Loucy (cell line): ENCODE data around the gene ACVR2A.

Experiments used
- H2AFZ ChIP-seq: fragments of 200-600 bp; sonication (generic); 2 replicates; pipeline ENCODE4 v1.6.0; 2016; ENCODE audit warnings: antibody characterized with exemption, mild to moderate bottlenecking, low read length, moderate library complexity
- H3F3A ChIP-seq: fragments of 200-600 bp; 2 replicates; pipeline ENCODE4 v1.6.0; 2016; ENCODE audit warnings: antibody characterized with exemption, low read depth, mild to moderate bottlenecking
- H3K27me3 ChIP-seq: fragments of 200-600 bp; sonication (generic); 2 replicates; pipeline ENCODE4 v1.6.1; 2014; ENCODE audit warnings: low read length, mild to moderate bottlenecking; ENCODE audit not compliant: insufficient read depth, poor library complexity, severe bottlenecking
- H3K36me3 ChIP-seq: fragments of 200-600 bp; sonication (generic); 2 replicates; pipeline ENCODE4 v1.6.1; 2016; ENCODE audit warnings: low read length; ENCODE audit not compliant: insufficient read depth
- H3K4me1 ChIP-seq: fragments of 200-600 bp; sonication (generic); 2 replicates; pipeline ENCODE4 v1.5.1; 2014; ENCODE audit warnings: low read length, mild to moderate bottlenecking; ENCODE audit not compliant: insufficient read depth, poor library complexity, severe bottlenecking
- H3K4me2 ChIP-seq: fragments of 200-600 bp; sonication (generic); 2 replicates; pipeline ENCODE4 v1.6.0; 2014; ENCODE audit warnings: antibody characterized with exemption, low read length, low read depth, mild to moderate bottlenecking; ENCODE audit not compliant: poor library complexity, severe bottlenecking
- H3K4me3 ChIP-seq: fragments of 200-600 bp; sonication (generic); 2 replicates; pipeline ENCODE4 v1.5.1; 2014; ENCODE audit warnings: low read length, mild to moderate bottlenecking, mixed read lengths; ENCODE audit not compliant: poor library complexity, severe bottlenecking
- H3K79me2 ChIP-seq: fragments of 200-600 bp; sonication (generic); 2 replicates; pipeline ENCODE4 v1.6.1; 2014; ENCODE audit warnings: low read length; ENCODE audit not compliant: insufficient read depth
- H3K9ac ChIP-seq: fragments of 200-600 bp; sonication (generic); 2 replicates; pipeline ENCODE4 v1.6.0; 2014; ENCODE audit warnings: mild to moderate bottlenecking, low read depth, low read length, moderate library complexity; ENCODE audit not compliant: poor library complexity, severe bottlenecking
- H3K9me2 ChIP-seq: fragments of 200-600 bp; sonication (generic); replicated peaks from 2 replicates; pipeline ENCODE4 v1.6.1; 2016; ENCODE audit warnings: low read depth, low read length, mixed read lengths
- H3K9me3 ChIP-seq: fragments of 200-600 bp; sonication (generic); 2 replicates; pipeline ENCODE4 v1.6.1; 2014; ENCODE audit warnings: mild to moderate bottlenecking, antibody characterized with exemption, low read length, low read depth; ENCODE audit not compliant: insufficient read depth
- H4K20me1 ChIP-seq: fragments of 200-600 bp; sonication (generic); 2 replicates; pipeline ENCODE4 v1.6.0; 2014; ENCODE audit warnings: antibody characterized with exemption, low read length, mild to moderate bottlenecking; ENCODE audit not compliant: insufficient read depth, poor library complexity, severe bottlenecking
- EZH2phosphoT487 ChIP-seq: fragments of 200-600 bp; IDR thresholded peaks from 2 replicates; pipeline ENCODE4 v1.6.1; 2018; ENCODE audit warnings: antibody characterized with exemption, mild to moderate bottlenecking, moderate library complexity, borderline replicate concordance
- TF ChIP-seq, protein P1 (sequence below): fragments of 200-600 bp; sonication (generic); conservative IDR thresholded peaks from 2 replicates; pipeline ENCODE4 v1.5.1; 2014; ENCODE audit warnings: mild to moderate bottlenecking, antibody characterized with exemption, low read length

The ACVR2A gene

DNA sequence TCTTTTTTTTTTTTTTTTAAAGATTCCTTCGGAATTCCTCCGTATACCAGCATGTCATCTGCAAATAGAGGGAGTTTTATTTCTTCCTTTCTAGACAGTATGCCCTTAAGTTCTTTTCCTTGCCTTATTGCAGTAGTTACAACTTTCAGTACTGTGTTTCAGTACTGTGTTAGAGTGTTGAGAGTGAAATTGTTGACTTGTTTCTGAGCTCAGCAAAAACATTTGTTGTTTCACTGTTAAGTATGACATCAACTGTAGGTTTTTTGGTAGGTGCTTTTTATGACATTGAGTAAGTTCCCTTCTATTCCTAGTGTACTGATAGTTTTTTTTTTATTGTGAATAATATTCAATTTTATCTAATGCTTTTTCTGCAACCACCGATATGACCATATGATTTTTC lies 43.9 kb downstream of the ACVR2A start:
- Histone ChIP-seq H3K4me3 (no peak overlapping the region), H3K9me2 (no peaks in the 10 kb centered on the region), H3K36me3 (no peaks in the 10 kb centered on the region), H3F3A (no peaks in the 10 kb centered on the region), H3K4me2 (no peak overlapping the region), H3K9ac (no peak overlapping the region), H3K27me3 (no peaks in the 10 kb centered on the region), H2AFZ (no peak overlapping the region), H3K9me3 (no peaks in the 10 kb centered on the region), H3K79me2 (no peaks in the 10 kb centered on the region), H4K20me1 (no peaks in the 10 kb centered on the region), H3K4me1 (no peaks in the 10 kb centered on the region)
- TF ChIP-seq, protein P1, sequence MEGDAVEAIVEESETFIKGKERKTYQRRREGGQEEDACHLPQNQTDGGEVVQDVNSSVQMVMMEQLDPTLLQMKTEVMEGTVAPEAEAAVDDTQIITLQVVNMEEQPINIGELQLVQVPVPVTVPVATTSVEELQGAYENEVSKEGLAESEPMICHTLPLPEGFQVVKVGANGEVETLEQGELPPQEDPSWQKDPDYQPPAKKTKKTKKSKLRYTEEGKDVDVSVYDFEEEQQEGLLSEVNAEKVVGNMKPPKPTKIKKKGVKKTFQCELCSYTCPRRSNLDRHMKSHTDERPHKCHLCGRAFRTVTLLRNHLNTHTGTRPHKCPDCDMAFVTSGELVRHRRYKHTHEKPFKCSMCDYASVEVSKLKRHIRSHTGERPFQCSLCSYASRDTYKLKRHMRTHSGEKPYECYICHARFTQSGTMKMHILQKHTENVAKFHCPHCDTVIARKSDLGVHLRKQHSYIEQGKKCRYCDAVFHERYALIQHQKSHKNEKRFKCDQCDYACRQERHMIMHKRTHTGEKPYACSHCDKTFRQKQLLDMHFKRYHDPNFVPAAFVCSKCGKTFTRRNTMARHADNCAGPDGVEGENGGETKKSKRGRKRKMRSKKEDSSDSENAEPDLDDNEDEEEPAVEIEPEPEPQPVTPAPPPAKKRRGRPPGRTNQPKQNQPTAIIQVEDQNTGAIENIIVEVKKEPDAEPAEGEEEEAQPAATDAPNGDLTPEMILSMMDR = no peak
- no peak for TF ChIP-seq EZH2phosphoT487

DNA sequence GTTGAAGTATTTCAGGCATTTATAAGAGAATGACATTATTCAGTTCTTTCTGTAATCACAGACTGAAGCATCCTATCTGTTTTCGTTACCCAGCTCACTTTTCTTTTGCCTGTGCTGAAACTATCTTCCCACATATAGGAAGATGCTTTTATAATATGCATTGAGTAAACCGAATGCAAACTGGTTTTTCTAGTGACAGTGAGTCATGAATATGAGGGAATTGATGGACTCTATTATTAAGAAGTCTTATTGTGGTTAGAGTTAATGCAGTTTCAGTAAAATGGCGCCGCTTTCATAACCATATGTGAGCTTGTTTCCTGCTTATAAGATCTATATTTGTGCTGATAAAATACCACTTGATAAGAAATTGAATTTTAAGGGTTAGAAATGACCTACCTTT lies 59.2 kb downstream of the ACVR2A start:
- Histone ChIP-seq H3K9me2 (no peaks in the 10 kb centered on the region), H3F3A (no peaks in the 10 kb centered on the region), H4K20me1 (no peaks in the 10 kb centered on the region), H2AFZ (no peak overlapping the region), H3K4me3 (no peak overlapping the region), H3K36me3 (no peaks in the 10 kb centered on the region), H3K9ac (no peak overlapping the region), H3K4me2 (no peak overlapping the region), H3K4me1 (no peaks in the 10 kb centered on the region), H3K9me3 (no peaks in the 10 kb centered on the region), H3K27me3 (no peaks in the 10 kb centered on the region), H3K79me2 (no peaks in the 10 kb centered on the region)
- TF ChIP-seq, protein P1 = no peak
- no peak for TF ChIP-seq EZH2phosphoT487

DNA sequence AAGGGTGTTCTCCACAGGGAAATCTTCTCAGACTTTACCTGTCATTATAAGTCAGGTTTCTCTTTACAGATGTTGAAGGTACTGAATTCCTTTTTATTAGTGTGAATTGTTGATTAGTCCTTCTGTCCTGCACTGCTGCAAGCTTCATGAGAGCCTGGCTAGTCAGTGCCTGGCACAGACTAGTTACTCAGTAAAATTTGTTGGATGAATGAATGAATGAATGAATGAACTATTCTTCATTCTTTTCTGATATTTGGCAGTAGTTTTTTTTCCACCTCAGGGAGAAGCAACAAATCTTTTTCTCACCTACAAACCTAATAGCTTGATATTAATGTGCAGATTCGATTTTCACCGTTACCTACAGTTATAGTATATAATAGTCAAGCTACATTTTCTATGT lies 64.3 kb downstream of the ACVR2A start:
- Histone ChIP-seq H2AFZ (no peak overlapping the region), H3K4me2 (no peak overlapping the region), H3K9me3 (no peaks in the 10 kb centered on the region), H4K20me1 (no peaks in the 10 kb centered on the region), H3K9me2 (no peaks in the 10 kb centered on the region), H3K4me3 (no peak overlapping the region), H3K27me3 (no peaks in the 10 kb centered on the region), H3K79me2 (no peaks in the 10 kb centered on the region), H3K9ac (no peak overlapping the region), H3F3A (no peaks in the 10 kb centered on the region), H3K4me1 (no peaks in the 10 kb centered on the region), H3K36me3 (no peaks in the 10 kb centered on the region)
- TF ChIP-seq EZH2phosphoT487 = no peak
- TF ChIP-seq, protein P1 = no peak
